ENCODE results near the gene HMCN2.

DNA sequence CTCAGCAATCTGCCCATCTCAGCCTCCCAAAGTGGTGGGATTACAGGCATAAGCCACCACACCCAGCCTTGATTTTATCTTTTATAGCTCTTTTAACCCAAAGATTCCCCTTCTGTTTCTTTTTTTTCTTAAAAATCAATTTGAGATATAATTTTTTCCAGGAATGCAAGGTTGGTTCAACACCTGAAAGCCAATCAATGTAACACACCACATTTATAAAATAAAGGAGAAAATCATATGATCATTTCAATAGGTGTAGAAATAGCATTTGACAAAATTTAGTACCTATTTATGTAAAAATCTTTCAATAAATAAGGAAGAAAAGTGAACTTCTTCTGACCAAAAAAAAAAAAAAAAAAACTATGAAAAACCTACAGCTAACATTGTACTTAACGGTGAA, 175.5 kb downstream of the HMCN2 start:
- TF ChIP-seq, protein P1, sequence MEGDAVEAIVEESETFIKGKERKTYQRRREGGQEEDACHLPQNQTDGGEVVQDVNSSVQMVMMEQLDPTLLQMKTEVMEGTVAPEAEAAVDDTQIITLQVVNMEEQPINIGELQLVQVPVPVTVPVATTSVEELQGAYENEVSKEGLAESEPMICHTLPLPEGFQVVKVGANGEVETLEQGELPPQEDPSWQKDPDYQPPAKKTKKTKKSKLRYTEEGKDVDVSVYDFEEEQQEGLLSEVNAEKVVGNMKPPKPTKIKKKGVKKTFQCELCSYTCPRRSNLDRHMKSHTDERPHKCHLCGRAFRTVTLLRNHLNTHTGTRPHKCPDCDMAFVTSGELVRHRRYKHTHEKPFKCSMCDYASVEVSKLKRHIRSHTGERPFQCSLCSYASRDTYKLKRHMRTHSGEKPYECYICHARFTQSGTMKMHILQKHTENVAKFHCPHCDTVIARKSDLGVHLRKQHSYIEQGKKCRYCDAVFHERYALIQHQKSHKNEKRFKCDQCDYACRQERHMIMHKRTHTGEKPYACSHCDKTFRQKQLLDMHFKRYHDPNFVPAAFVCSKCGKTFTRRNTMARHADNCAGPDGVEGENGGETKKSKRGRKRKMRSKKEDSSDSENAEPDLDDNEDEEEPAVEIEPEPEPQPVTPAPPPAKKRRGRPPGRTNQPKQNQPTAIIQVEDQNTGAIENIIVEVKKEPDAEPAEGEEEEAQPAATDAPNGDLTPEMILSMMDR (IDR thresholded peaks at IDR 0.05), result no peak
- no peak for TF ChIP-seq POLR2A (IDR thresholded peaks at IDR 0.05)
